Stimulated activated CD4-positive, alpha-beta T cell treated with anti-CD3 and anti-CD28 coated beads, Interleukin-15, amount 100 ng/mL, for 1 hour (primary cell): ENCODE results near the gene S100A14.

Experiments used
- DNase-seq, 2 donors: peaks; one replicate each; pipeline ENCODE4 v3.0.0-alpha.2; 2020; ENCODE audit warnings: low read depth in 1 of 2, low spot score in 1 of 2

Gene S100A14

GRCh38 chr1:153566414-153567371, 49.4 kb downstream of the S100A14 start:
- DNase-seq = peak; percentile 73 to 78

GRCh38 chr1:153565529-153566374, 50.4 kb downstream of the S100A14 start, which contains the start of gene S100A2:
Gene S100A2, minus strand, starts transcription at chr1:153565844. Its CDS starts 1,967 bp downstream, at chr1:153563877.
- DNase-seq = peak in 1 of 2 donors; percentile 29
